ENCODE measurements around the gene TAF15.

DNA sequence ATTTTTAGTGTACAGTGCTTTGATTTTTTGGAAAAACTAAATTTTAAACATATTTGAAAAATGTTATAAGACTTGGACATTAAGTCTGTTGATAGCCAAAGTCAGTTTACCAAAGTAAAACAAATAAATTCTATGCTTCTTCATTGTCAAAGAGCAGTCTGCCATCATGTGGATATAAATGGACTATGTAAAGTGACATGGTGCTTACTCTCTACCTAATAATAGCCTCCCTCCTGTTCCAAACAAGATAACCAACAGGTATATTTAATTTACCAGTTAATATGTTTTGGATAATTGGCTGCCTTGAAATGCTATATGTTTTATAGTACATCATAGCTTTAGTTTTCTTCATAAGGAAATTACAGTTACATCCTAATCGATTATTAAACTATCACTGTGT lies 15.9 kb downstream of the TAF15 start:
- TF ChIP-seq POLR2AphosphoS5 (IDR thresholded peaks at IDR 0.05; ENCODE audit: borderline replicate concordance, low read depth, low read length) (no peak), EZH2 (IDR thresholded peaks at IDR 0.05) (no peak), FOXP2 (optimal IDR thresholded peaks at IDR 0.05; ENCODE audit: control extremely low read depth, extremely low read length, insufficient read depth) (no peak)
